NB4 (cell line): ENCODE measurements around the gene PIBF1.
"Not testable (repeated sequence)": the region's sequence is repeated elsewhere in the genome, so short reads cannot be mapped to it uniquely, and the experiment has no call there.

Experiments
- DNase-seq: peaks from one replicate; pipeline ENCODE4 v3.0.0; 2010; ENCODE audit warnings: low read depth
- H3K4me3 ChIP-seq: one replicate; pipeline ENCODE4 v1.5.1; 2011; ENCODE audit warnings: mild to moderate bottlenecking, low read depth, low read length, moderate library complexity
- CTCF ChIP-seq: IDR thresholded peaks from one replicate; pipeline ENCODE4 v1.5.1; 2012; ENCODE audit warnings: low read depth, low read length
- MYC ChIP-seq: IDR thresholded peaks from 2 replicates; pipeline ENCODE4 v1.6.1; 2011; ENCODE audit warnings: low read depth, low read length
- POLR2A ChIP-seq: IDR thresholded peaks from 2 replicates; pipeline ENCODE4 v1.6.1; 2011; ENCODE audit warnings: mild to moderate bottlenecking; ENCODE audit not compliant: insufficient read length; ENCODE audit errors: extremely low read depth
- TF ChIP-seq, protein P1 (sequence below): IDR thresholded peaks from 2 replicates; pipeline ENCODE4 v1.6.1; 2011; ENCODE audit warnings: low read depth, low read length

The PIBF1 gene

GRCh38 chr13:72754111-72754510 is 27.8 kb upstream of the PIBF1 start:
- no peak for TF ChIP-seq CTCF
- TF ChIP-seq, protein P1, sequence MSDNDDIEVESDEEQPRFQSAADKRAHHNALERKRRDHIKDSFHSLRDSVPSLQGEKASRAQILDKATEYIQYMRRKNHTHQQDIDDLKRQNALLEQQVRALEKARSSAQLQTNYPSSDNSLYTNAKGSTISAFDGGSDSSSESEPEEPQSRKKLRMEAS: no peak
- TF ChIP-seq MYC: no peak
- H3K4me3 ChIP-seq: no peak overlapping the region
- no peak for DNase-seq

DNA sequence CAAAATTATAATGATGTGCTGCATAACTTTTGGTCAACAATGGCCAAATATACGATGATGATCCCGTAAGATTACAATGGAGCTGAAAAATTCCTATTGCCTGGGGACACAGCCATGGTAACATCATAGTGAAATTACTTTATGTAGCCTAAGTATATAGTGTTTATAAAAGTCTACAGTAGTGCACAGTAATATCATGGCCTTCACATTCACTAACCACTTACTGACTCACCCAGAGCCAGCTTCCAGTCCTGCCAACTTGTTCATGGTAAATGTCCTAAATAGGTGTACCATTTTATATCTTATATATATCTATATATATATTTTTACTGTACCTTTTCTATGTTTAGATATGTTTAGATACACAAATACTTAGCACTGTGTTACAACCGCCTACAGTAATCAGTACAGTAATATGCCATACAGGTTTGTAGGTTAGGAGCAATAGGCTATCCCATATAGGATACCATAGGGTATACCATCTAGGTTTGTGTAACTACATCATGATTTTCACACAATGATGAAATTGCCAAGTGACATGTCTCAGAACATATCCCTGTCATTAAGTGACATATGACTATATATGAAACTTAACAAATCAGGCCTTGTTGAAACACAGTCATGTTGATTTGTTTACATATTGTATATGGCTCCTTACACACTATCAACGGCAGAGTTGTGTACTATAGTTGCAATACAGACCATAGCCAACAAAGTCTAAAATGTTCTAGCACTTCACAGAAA is 24.0 kb upstream of the PIBF1 start:
- no peak for DNase-seq
- no peak overlapping the region for H3K4me3 ChIP-seq
- no peak for TF ChIP-seq MYC
- TF ChIP-seq, protein P1: no peak
- TF ChIP-seq POLR2A: no peak

DNA sequence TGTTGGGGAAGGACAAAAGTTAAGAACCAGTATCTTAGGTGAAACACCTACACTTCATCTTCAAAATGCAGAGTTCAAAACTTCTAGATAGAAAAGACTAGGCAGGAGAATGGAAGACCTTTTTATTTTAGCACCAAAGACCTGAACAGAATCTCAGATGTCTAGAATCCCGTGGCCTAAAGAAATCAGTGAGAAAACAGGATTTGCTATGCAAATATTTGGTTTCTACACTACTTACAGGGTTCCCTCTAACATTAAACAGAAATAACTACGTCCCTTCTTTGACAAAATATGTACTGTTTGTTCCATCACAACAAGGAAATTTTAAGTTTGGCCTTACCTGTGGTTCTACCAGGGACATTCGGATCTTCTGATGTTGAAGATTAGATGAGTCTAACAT is 21.7 kb upstream of the PIBF1 start:
- TF ChIP-seq POLR2A (no peak), CTCF (no peak), MYC (no peak)
- TF ChIP-seq, protein P1: no peak
- DNase-seq: no peak

GRCh38 chr13:72763411-72763810 is 18.5 kb upstream of the PIBF1 start:
- TF ChIP-seq, protein P1: no peak
- TF ChIP-seq CTCF: no peak
- TF ChIP-seq MYC: no peak
- TF ChIP-seq POLR2A: no peak
- no peak for DNase-seq
- no peak overlapping the region for H3K4me3 ChIP-seq

More for the DNA sequence above, 21.7 kb upstream of the PIBF1 start:
- H3K4me3 ChIP-seq: no peak overlapping the region

- TF ChIP-seq POLR2A (no peak), CTCF (no peak), MYC (no peak)
- TF ChIP-seq, protein P1: no peak
- H3K4me3 ChIP-seq: no peak overlapping the region
- no peak for DNase-seq
Measured at GRCh38 chr13:72774019-72774418, 7.9 kb upstream of the PIBF1 start.

DNA sequence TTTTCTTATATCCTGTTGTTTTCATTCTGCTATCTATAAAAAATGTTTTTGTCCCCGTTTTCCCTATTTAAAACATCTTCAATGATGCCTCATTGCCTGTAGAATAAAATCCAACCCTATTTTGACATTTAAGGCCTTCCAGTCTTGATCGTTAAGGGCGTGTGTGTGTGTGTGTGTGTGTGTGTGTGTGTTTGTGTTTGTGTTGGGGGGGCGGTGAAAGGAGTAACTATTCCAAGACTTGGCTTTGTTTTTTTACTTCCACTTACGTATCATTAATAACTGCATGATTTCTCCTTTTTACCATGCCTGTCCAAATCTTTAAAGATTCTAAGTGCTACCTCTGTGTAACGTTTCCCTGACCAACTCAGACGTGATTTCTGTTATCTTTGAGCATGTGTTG is 784 bp downstream of the PIBF1 start:
- H3K4me3 ChIP-seq: peak overlapping the region; percentile 96
- DNase-seq: peak; percentile 37
- TF ChIP-seq MYC (no peak), POLR2A (no peak)
- TF ChIP-seq, protein P1: no peak

DNA sequence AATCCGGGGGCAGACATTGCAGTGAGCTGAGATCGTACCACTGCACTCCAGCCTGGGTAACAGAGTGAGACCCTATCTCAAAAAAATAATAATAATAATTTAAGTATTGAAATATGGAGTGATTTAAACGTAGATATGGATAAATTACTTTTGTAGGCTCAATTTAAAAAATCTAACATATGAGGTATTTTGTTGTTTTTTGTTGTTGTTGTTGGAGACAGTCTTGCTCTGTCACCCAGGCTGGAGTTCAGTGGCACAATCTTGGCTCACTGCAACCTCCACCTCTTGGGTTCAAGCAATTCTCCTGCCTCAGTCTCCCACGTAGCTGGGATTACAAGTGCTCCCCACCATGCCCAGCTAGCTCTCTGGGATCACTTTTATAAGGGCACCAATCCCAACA is 2.7 kb downstream of the PIBF1 start:
- H3K4me3 ChIP-seq: peak overlapping the region; percentile 40
- DNase-seq: not testable (repeated sequence)
